PC-3 (cell line): ENCODE measurements around the gene FPR2. TPM values are rescaled to one million over a fixed set of nuclear protein-coding genes. Genes with fewer than 3 reads are reported as not detected.
"Not testable (repeated sequence)": the region's sequence is repeated elsewhere in the genome, so short reads cannot be mapped to it uniquely, and the experiment has no call there.

Experiments used
- ATAC-seq: fragments of 200-7000 bp; cut with Tn5 transposase; 2 replicates; pipeline ENCODE4 v1.9.1; 2020; ENCODE audit warnings: mild to moderate bottlenecking, moderate library complexity
- BruUV-seq: library from RNA; stranded (reverse); fragments of 400-500 nt; replicated peaks from 2 replicates; lab custom pipeline; 2021; lab: Mats Ljungman, UMichigan
- CTCF ChIA-PET: fragments of 300-600 bp; sonication (Branson Sonifier 250); formaldehyde crosslinking; loops from one replicate; lab custom pipeline; 2022; ENCODE audit warnings: antibody characterized with exemption; lab: Charles Lee
- POLR2A ChIA-PET: fragments of 300-600 bp; sonication (Branson Sonifier 250); formaldehyde crosslinking; loops from one replicate; lab custom pipeline; 2022; ENCODE audit warnings: antibody characterized with exemption; ENCODE audit not compliant: unreplicated experiment; lab: Charles Lee
- DNase-seq: peaks from one replicate; pipeline ENCODE4 v3.0.0-alpha.2; 2015
- H2AFZ ChIP-seq: fragments of 300-600 bp; sonication (generic); 2 replicates; pipeline ENCODE4 v1.6.0; 2016; ENCODE audit warnings: antibody characterized with exemption, low read length
- H3F3A ChIP-seq: fragments of 300-600 bp; sonication (generic); one replicate; pipeline ENCODE4 v1.6.0; 2017; ENCODE audit warnings: antibody characterized with exemption, low read length, control low read depth, mild to moderate bottlenecking; ENCODE audit not compliant: unreplicated experiment
- H3K27ac ChIP-seq: fragments of 300-600 bp; sonication (generic); 2 replicates; pipeline ENCODE4 v1.5.1; 2016; ENCODE audit warnings: mild to moderate bottlenecking, low read length
- H3K27me3 ChIP-seq: fragments of 300-600 bp; sonication (generic); 2 replicates; pipeline ENCODE4 v1.6.1; 2016; ENCODE audit warnings: low read length, mixed read lengths
- H3K36me3 ChIP-seq: fragments of 300-600 bp; sonication (generic); 2 replicates; pipeline ENCODE4 v1.6.1; 2016; ENCODE audit warnings: low read depth, mixed run types, low read length, mixed read lengths
- H3K4me1 ChIP-seq: fragments of 300-600 bp; sonication (generic); 2 replicates; pipeline ENCODE4 v1.5.1; 2016; ENCODE audit warnings: low read length; ENCODE audit not compliant: insufficient read depth
- H3K4me2 ChIP-seq: fragments of 300-600 bp; sonication (generic); 2 replicates; pipeline ENCODE4 v1.6.0; 2016; ENCODE audit warnings: low read length
- H3K4me3 ChIP-seq: fragments of 300-600 bp; sonication (generic); 2 replicates; pipeline ENCODE4 v1.5.1; 2016; ENCODE audit warnings: mild to moderate bottlenecking, low read length, mixed read lengths
- H3K79me2 ChIP-seq: fragments of 300-600 bp; sonication (generic); 2 replicates; pipeline ENCODE4 v1.6.1; 2017; ENCODE audit warnings: low read length, mixed read lengths
- H3K9ac ChIP-seq: fragments of 300-600 bp; sonication (generic); 2 replicates; pipeline ENCODE4 v1.6.0; 2016; ENCODE audit warnings: mild to moderate bottlenecking, low read length
- H3K9me2 ChIP-seq: fragments of 300-600 bp; sonication (generic); replicated peaks from 2 replicates; pipeline ENCODE4 v1.6.1; 2016; ENCODE audit warnings: mixed run types, low read length, mixed read lengths
- H3K9me3 ChIP-seq: fragments of 300-600 bp; sonication (generic); 2 replicates; pipeline ENCODE4 v1.6.1; 2016; ENCODE audit warnings: low read length, mixed read lengths
- H4K20me1 ChIP-seq: fragments of 300-600 bp; sonication (generic); 2 replicates; pipeline ENCODE4 v1.6.1; 2016; ENCODE audit warnings: low read length, mixed read lengths
- EZH2 ChIP-seq: fragments of 300-600 bp; sonication (generic); IDR thresholded peaks from one replicate; pipeline ENCODE4 v1.6.1; 2017; ENCODE audit warnings: antibody characterized with exemption, mild to moderate bottlenecking, low read length; ENCODE audit not compliant: unreplicated experiment
- EZH2phosphoT487 ChIP-seq: fragments of 300-600 bp; sonication (generic); IDR thresholded peaks from 2 replicates; pipeline ENCODE4 v1.6.1; 2018; ENCODE audit warnings: mild to moderate bottlenecking, antibody characterized with exemption, low read length, borderline replicate concordance
- intact Hi-C: fragments of 100-400 bp; cut with micrococcal nuclease; formaldehyde crosslinking; loops from 2 replicates; pipeline ENCODE4 v1.9.0; 2023
- total RNA-seq: library from RNA; depleted of rRNA; stranded (reverse); fragments of >200 nt; gene quantifications from 2 replicates; pipeline ENCODE4 v1.2.3, GENCODE V29; 2014
- TF ChIP-seq, protein P1 (sequence below): fragments of 300-600 bp; sonication (generic); conservative IDR thresholded peaks from 2 replicates; pipeline ENCODE4 v1.5.1; 2017; ENCODE audit warnings: antibody characterized with exemption, low read depth, mild to moderate bottlenecking, low read length

Gene FPR2
- total RNA-seq, 1 experiment from 2014 or later = not detected

DNA sequence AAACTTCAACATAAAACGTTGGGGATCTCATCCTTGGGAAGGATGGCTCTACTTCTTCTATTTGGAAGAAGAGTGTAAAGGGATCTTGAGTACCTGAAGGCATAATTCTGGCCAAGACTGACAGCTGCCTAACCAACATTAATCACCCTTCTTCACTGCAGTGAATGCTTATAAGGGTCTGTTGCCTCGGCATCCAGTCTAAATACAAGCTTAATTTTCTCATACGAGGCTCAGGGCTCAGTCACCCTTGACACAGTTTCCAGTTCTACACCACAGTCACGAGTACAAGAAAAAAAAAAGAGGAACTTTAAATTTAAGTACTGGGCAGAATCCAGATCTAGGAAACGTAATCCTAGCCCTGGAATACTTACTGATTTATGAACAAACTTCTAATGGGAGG, 43.0 kb downstream of the FPR2 start:
- Histone ChIP-seq H3K9ac (no peak overlapping the region), H3K27me3 (no peaks in the 10 kb centered on the region), H3K27ac (no peak overlapping the region), H3K4me1 (peaks cover 54% of the 10 kb centered on the region), H3K4me3 (no peak overlapping the region), H3K79me2 (no peaks in the 10 kb centered on the region), H3K36me3 (no peaks in the 10 kb centered on the region), H3K4me2 (no peak overlapping the region), H4K20me1 (no peaks in the 10 kb centered on the region), H3F3A (peaks cover 4% of the 10 kb centered on the region), H3K9me3 (no peaks in the 10 kb centered on the region), H2AFZ (0 out of 2 replicates have a peak overlapping the region, but pooled peaks have one; percentile 23), H3K9me2 (no peaks in the 10 kb centered on the region)
- TF ChIP-seq, protein P1, sequence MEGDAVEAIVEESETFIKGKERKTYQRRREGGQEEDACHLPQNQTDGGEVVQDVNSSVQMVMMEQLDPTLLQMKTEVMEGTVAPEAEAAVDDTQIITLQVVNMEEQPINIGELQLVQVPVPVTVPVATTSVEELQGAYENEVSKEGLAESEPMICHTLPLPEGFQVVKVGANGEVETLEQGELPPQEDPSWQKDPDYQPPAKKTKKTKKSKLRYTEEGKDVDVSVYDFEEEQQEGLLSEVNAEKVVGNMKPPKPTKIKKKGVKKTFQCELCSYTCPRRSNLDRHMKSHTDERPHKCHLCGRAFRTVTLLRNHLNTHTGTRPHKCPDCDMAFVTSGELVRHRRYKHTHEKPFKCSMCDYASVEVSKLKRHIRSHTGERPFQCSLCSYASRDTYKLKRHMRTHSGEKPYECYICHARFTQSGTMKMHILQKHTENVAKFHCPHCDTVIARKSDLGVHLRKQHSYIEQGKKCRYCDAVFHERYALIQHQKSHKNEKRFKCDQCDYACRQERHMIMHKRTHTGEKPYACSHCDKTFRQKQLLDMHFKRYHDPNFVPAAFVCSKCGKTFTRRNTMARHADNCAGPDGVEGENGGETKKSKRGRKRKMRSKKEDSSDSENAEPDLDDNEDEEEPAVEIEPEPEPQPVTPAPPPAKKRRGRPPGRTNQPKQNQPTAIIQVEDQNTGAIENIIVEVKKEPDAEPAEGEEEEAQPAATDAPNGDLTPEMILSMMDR = no peak
- TF ChIP-seq EZH2phosphoT487 (no peak), EZH2 (no peak)
- intact Hi-C loops = no loop called here
- ChIA-PET POLR2A (no interaction called here), CTCF (no interaction called here)
- ATAC-seq (no peak), DNase-seq (peak; percentile 14)
- BruUV-seq = no TSS peak

DNA sequence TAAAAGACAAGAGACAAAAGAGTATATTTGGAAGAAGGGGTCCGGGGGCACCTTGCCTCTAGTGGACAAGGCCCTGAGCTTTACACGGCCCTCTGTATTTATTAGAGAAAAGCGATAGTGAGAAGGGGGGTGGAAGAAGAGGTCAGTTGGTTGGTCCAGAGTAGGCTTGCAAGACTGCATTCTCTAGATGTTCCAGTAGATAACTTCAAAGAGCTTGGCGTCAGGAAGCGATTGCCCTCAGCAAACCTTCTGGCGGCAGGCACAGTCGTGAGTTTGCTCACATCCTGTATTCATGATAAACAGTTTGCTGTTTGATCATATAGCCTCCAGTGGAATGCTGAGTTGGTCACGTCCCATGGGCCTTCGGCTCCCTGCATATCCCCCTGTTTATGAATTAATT, 43.8 kb downstream of the FPR2 start:
- BruUV-seq, H3K36me3 ChIP-seq, H3K9ac ChIP-seq, intact Hi-C loops, H3K79me2 ChIP-seq, ATAC-seq, H3F3A ChIP-seq, H4K20me1 ChIP-seq, H3K9me2 ChIP-seq, H3K9me3 ChIP-seq, H3K4me3 ChIP-seq, CTCF ChIA-PET, POLR2A ChIA-PET, H3K27me3 ChIP-seq: not testable (repeated sequence)
- Histone ChIP-seq H2AFZ (peak overlapping the region; percentile 30), H3K4me1 (peaks cover 52% of the 10 kb centered on the region), H3K27ac (peak overlapping the region; percentile 75), H3K4me2 (0 out of 2 replicates have a peak overlapping the region, but pooled peaks have one; percentile 23)
- DNase-seq = peak; percentile 82

DNA sequence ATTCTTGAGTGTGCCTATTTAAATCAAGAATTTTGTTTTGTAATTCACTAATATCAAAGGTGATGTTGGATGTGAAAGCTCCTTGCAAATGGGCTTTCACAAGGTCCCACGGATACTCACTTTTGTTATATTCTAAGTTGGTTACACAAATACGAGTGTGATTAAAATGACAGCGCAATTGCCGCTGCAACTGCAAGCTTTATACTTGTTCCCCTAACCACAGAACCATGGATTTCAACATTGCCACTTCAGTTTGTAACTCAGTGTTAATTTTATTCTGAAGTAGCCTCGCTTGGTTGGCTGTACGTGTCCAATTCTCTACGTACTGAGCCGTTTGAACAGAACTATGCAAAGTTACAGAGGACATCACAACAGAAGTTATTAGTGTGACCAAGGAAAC, 44.4 kb downstream of the FPR2 start:
- POLR2A ChIA-PET, H3K9ac ChIP-seq, H3K9me2 ChIP-seq, H3K9me3 ChIP-seq, DNase-seq, BruUV-seq, H3K4me2 ChIP-seq, H3K4me3 ChIP-seq, H3F3A ChIP-seq, CTCF ChIA-PET, H3K36me3 ChIP-seq, H4K20me1 ChIP-seq, ATAC-seq, H3K79me2 ChIP-seq, H2AFZ ChIP-seq, intact Hi-C loops, H3K27me3 ChIP-seq: not testable (repeated sequence)
- H3K4me1 ChIP-seq = peaks cover 53% of the 10 kb centered on the region
- H3K27ac ChIP-seq = peak overlapping the region; percentile 75

DNA sequence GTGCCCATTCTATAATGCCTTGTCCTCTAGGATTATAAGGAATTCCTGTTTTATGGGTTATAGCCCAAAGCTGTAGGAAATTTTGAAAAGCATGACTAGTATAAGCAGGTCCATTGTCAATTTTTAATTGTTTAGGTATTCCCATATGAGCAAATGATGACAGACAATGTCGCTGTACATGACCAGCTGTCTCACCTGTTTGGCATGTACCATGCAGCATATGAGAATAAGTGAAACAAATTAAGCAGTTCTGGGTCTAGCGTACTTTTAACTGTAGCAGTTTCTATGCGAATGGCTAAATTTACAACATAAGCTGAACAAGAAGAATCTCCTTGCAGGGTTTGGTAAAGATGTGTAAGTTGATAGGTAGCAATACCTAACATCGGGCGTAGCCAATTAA, 45.6 kb downstream of the FPR2 start:
- ATAC-seq, H4K20me1 ChIP-seq, BruUV-seq, H3K9ac ChIP-seq, H3K79me2 ChIP-seq, H3K4me3 ChIP-seq, intact Hi-C loops, H3K36me3 ChIP-seq, H3K9me2 ChIP-seq, H2AFZ ChIP-seq, H3K9me3 ChIP-seq, H3K27me3 ChIP-seq, CTCF ChIA-PET, H3F3A ChIP-seq, POLR2A ChIA-PET: not testable (repeated sequence)
- DNase-seq = peak; percentile 58
- Histone ChIP-seq H3K27ac (peak overlapping the region; percentile 75), H3K4me1 (peaks cover 53% of the 10 kb centered on the region), H3K4me2 (peak overlapping the region; percentile 61)
